ENCODE measurements around the gene CRLF2. TPM values are rescaled to one million over a fixed set of nuclear protein-coding genes. Genes with fewer than 3 reads are reported as not detected.
"Not testable (repeated sequence)": the region's sequence is repeated elsewhere in the genome, so short reads cannot be mapped to it uniquely, and the experiment has no call there.

The CRLF2 gene
- polyA plus RNA-seq, 3 donors = 0.11 to 0.17 TPM; not detected in 1

- peak overlapping the region; percentile 59 to 74 for H3K27ac ChIP-seq (ENCODE audit: low read depth in 1 of 2, low read length in 2 of 2)
- intact Hi-C loops (cut with micrococcal nuclease) = loop anchor here (1.0 to 10.0 kb wide), 6 partner anchors 16 to 155 kb away; partner anchors contain the start of gene SLC25A6 (in 1 of the 2)
- H3K27me3 ChIP-seq (ENCODE audit: control insufficient read depth in 2 of 2, insufficient read depth in 2 of 2, low read length in 2 of 2) = peaks cover 0 to 2% of the 10 kb centered on the region in 2 donors
- 13% methylated on average over 5 of the region's 23 CpGs for WGBS (ENCODE audit: insufficient coverage)
- H3K36me3 ChIP-seq (replicated peaks in 1 of 2; ENCODE audit: control insufficient read depth in 1 of 2, insufficient read depth in 2 of 2, low read length in 2 of 2) = no peaks in the 10 kb centered on the region
- H3K4me3 Mint-ChIP-seq = peak overlapping the region; percentile 42 to 54
- H3K9ac ChIP-seq (ENCODE audit: insufficient read depth, low read length, poor library complexity, severe bottlenecking) = no peak overlapping the region
- H3K4me2 ChIP-seq (replicated peaks; ENCODE audit: extremely low read depth, low read length, poor library complexity, severe bottlenecking) = peak overlapping the region; percentile 43
- no peaks in the 10 kb centered on the region for H3K9me3 ChIP-seq (replicated peaks in 1 of 2; ENCODE audit: control insufficient read depth in 1 of 2, insufficient read depth in 1 of 2, low read length in 2 of 2)
- peak; percentile 99 to 100 (median 99) for DNase-seq
- peak overlapping the region in 1 of 3 experiments; percentile 2 for H3K4me3 ChIP-seq (replicated peaks in 1 of 3; ENCODE audit: low read depth in 2 of 3, low read length in 3 of 3)
- peak overlapping the region; percentile 81 to 96 (median 94) for H3K27ac Mint-ChIP-seq
- no peaks in the 10 kb centered on the region for H4K20me1 ChIP-seq (ENCODE audit: insufficient read depth, low read length)
- H3K27me3 Mint-ChIP-seq (ENCODE audit: low read depth in 3 of 3) = peaks cover 3 to 19% (median 10%) of the 10 kb centered on the region in 3 donors
- peaks cover 0 to 9% (median 3%) of the 10 kb centered on the region in 7 donors for H3K9me3 Mint-ChIP-seq
- peaks cover 22 to 25% of the 10 kb centered on the region in 2 donors for H3K4me1 ChIP-seq (ENCODE audit: control insufficient read depth in 1 of 2, insufficient read depth in 2 of 2, low read length in 2 of 2)
- peaks cover 23% of the 10 kb centered on the region for H3K4me1 Mint-ChIP-seq
- H2AFZ ChIP-seq (ENCODE audit: insufficient read depth, low read depth, low read length, poor library complexity, severe bottlenecking) = no peak overlapping the region
- no peaks in the 10 kb centered on the region for H3K36me3 Mint-ChIP-seq
- no peaks in the 10 kb centered on the region for H3K79me2 ChIP-seq (ENCODE audit: insufficient read depth, low read length)
- TF ChIP-seq CTCF (IDR thresholded peaks at IDR 0.05) = no peak
These were observed 27.3 kb upstream of the CRLF2 start for GRCh38 chrX:1239681-1240142.

- intact Hi-C loops (cut with micrococcal nuclease) = no loop called here
- Mint-ChIP-seq H3K9me3 (peaks cover 7 to 32% (median 16%) of the 10 kb centered on the region in 7 donors), H3K27me3 (ENCODE audit: low read depth in 3 of 3) (peaks cover 7 to 24% (median 12%) of the 10 kb centered on the region in 3 donors), H3K27ac (no peak overlapping the region), H3K4me1 (peaks cover 7% of the 10 kb centered on the region), H3K4me3 (no peak overlapping the region), H3K36me3 (no peaks in the 10 kb centered on the region)
- DNase-seq = no peak
- Histone ChIP-seq H3K9ac (ENCODE audit: insufficient read depth, low read length, poor library complexity, severe bottlenecking) (no peak overlapping the region), H3K27me3 (ENCODE audit: control insufficient read depth in 2 of 2, insufficient read depth in 2 of 2, low read length in 2 of 2) (peaks cover 0 to 2% of the 10 kb centered on the region in 2 donors), H3K27ac (ENCODE audit: low read depth in 1 of 2, low read length in 2 of 2) (no peak overlapping the region), H4K20me1 (ENCODE audit: insufficient read depth, low read length) (no peaks in the 10 kb centered on the region), H3K79me2 (ENCODE audit: insufficient read depth, low read length) (no peaks in the 10 kb centered on the region), H3K36me3 (replicated peaks in 1 of 2; ENCODE audit: control insufficient read depth in 1 of 2, insufficient read depth in 2 of 2, low read length in 2 of 2) (no peaks in the 10 kb centered on the region), H3K4me3 (replicated peaks in 1 of 3; ENCODE audit: low read depth in 2 of 3, low read length in 3 of 3) (no peak overlapping the region), H3K4me1 (ENCODE audit: control insufficient read depth in 1 of 2, insufficient read depth in 2 of 2, low read length in 2 of 2) (peaks cover 7 to 12% of the 10 kb centered on the region in 2 donors), H3K4me2 (replicated peaks; ENCODE audit: extremely low read depth, low read length, poor library complexity, severe bottlenecking) (no peak overlapping the region), H3K9me3 (replicated peaks in 1 of 2; ENCODE audit: control insufficient read depth in 1 of 2, insufficient read depth in 1 of 2, low read length in 2 of 2) (no peaks in the 10 kb centered on the region), H2AFZ (ENCODE audit: insufficient read depth, low read depth, low read length, poor library complexity, severe bottlenecking) (no peak overlapping the region)
- 56% methylated on average over 8 of the region's 15 CpGs for WGBS (ENCODE audit: insufficient coverage)
- TF ChIP-seq CTCF (IDR thresholded peaks at IDR 0.05) = no peak
These were observed 19.5 kb upstream of the CRLF2 start for GRCh38 chrX:1231850-1232465.

DNA sequence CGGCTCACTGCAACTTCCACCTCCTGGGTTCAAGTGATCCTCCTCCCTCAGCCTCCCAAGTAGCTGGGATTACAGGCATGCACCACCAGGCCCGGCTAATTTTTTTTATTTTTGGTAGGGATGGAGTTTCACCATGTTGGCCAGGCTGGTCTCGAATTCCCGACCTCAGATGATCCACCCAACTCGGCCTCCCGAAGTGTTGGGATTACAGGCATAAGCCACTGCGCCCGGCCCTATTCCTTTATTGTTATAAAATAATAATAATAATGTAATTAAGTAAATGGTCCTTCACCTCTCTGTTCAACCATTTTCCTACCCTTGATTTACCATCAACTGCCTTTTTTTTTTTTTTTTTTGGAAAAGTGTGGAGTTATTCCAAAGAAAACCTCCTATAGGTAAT lies 15.7 kb upstream of the CRLF2 start:
- Histone ChIP-seq H3K9me3 (replicated peaks in 1 of 2; ENCODE audit: control insufficient read depth in 1 of 2, insufficient read depth in 1 of 2, low read length in 2 of 2) (peaks cover 25 to 27% of the 10 kb centered on the region in 2 donors), H3K4me1 (ENCODE audit: control insufficient read depth in 1 of 2, insufficient read depth in 2 of 2, low read length in 2 of 2) (peaks cover 7 to 15% of the 10 kb centered on the region in 2 donors)
- H2AFZ ChIP-seq (ENCODE audit: insufficient read depth, low read depth, low read length, poor library complexity, severe bottlenecking); H3K27ac Mint-ChIP-seq; H3K4me3 ChIP-seq (replicated peaks in 1 of 3; ENCODE audit: low read depth in 2 of 3, low read length in 3 of 3); DNase-seq; H3K79me2 ChIP-seq (ENCODE audit: insufficient read depth, low read length); H3K4me3 Mint-ChIP-seq; H3K4me2 ChIP-seq (replicated peaks; ENCODE audit: extremely low read depth, low read length, poor library complexity, severe bottlenecking); H3K27ac ChIP-seq (ENCODE audit: low read depth in 1 of 2, low read length in 2 of 2); H3K27me3 ChIP-seq (ENCODE audit: control insufficient read depth in 2 of 2, insufficient read depth in 2 of 2, low read length in 2 of 2); H3K9ac ChIP-seq (ENCODE audit: insufficient read depth, low read length, poor library complexity, severe bottlenecking); H3K36me3 ChIP-seq (replicated peaks in 1 of 2; ENCODE audit: control insufficient read depth in 1 of 2, insufficient read depth in 2 of 2, low read length in 2 of 2); intact Hi-C loops (cut with micrococcal nuclease); H4K20me1 ChIP-seq (ENCODE audit: insufficient read depth, low read length); H3K36me3 Mint-ChIP-seq; H3K4me1 Mint-ChIP-seq: not testable (repeated sequence)
- no CpG with 5 or more reads among the region's 8 CpGs for WGBS (ENCODE audit: insufficient coverage)
- peaks cover 10 to 30% (median 11%) of the 10 kb centered on the region in 3 donors for H3K27me3 Mint-ChIP-seq (ENCODE audit: low read depth in 3 of 3)
- H3K9me3 Mint-ChIP-seq = peaks cover 20 to 48% (median 43%) of the 10 kb centered on the region in 7 donors
